Bronchial smooth muscle cell (primary cell): ENCODE measurements around the gene KRT79. TPM values are rescaled to one million over a fixed set of nuclear protein-coding genes. Genes with fewer than 3 reads are reported as not detected.

ENCODE experiments used
- total RNA-seq: library from RNA; depleted of rRNA; stranded (reverse); fragments of >200 nt; gene quantifications from 2 replicates; pipeline ENCODE4 v1.2.1, GENCODE V29; 2014

The KRT79 gene
- not detected in 2 replicates for total RNA-seq

GRCh38 chr12:52833922-52834726, at the start of gene KRT79:
Gene KRT79 (minus strand): TSS chr12:52834311. CDS start chr12:52834260, 51 bp downstream.

GRCh38 chr12:52848661-52849255, 14.6 kb upstream of the KRT79 start, which contains the start of gene KRT78:
Gene KRT78 (minus strand): TSS chr12:52848994. CDS start chr12:52848930, 64 bp downstream.

GRCh38 chr12:52813885-52814709, 20.0 kb downstream of the KRT79 start, which contains the start of gene KRT4:
Gene KRT4 (minus strand): TSS chr12:52814116. CDS start chr12:52814058, 58 bp downstream.

GRCh38 chr12:52795694-52796428, 38.2 kb downstream of the KRT79 start, which contains the start of gene KRT3:
Gene KRT3 (minus strand): TSS chr12:52796117. CDS start chr12:52796042, 75 bp downstream.

GRCh38 chr12:52776913-52777395, 57.2 kb downstream of the KRT79 start, which contains the start of gene KRT76:
Gene KRT76 (minus strand): TSS chr12:52777345. CDS start chr12:52777291, 54 bp downstream.

Other genes with a start within 250 kb of the KRT79 start
- not detected in 2 replicates for gene KRT72, start 232.8 kb downstream of the KRT79 start, total RNA-seq
- gene KRT73, start 215.8 kb downstream of the KRT79 start, total RNA-seq, result not detected in 2 replicates
- gene KRT2, start 182.1 kb downstream of the KRT79 start, total RNA-seq, result not detected in 2 replicates
- gene KRT1, start 153.9 kb downstream of the KRT79 start, total RNA-seq, result not detected in 2 replicates
- gene KRT77, start 130.8 kb downstream of the KRT79 start, total RNA-seq, result not detected in 2 replicates
- gene KRT76, start 57.0 kb downstream of the KRT79 start, total RNA-seq, result not detected in 2 replicates
- gene KRT3, start 38.2 kb downstream of the KRT79 start, total RNA-seq, result not detected in 2 replicates
- 0.34 TPM in 1 of 2 replicates, not detected in the other for gene KRT4, start 20.2 kb downstream of the KRT79 start, total RNA-seq
- not detected in 2 replicates for gene KRT78, start 14.7 kb upstream of the KRT79 start, total RNA-seq
- 0.95 and 1.5 TPM in 2 replicates for gene KRT8, start 70.8 kb upstream of the KRT79 start, total RNA-seq
- gene KRT18, start 114.8 kb upstream of the KRT79 start, total RNA-seq, result 1.0 and 2.2 TPM in 2 replicates
- gene EIF4B, start 172.1 kb upstream of the KRT79 start, total RNA-seq, result 1,255 and 1,854 TPM in 2 replicates
- gene TNS2, start 215.8 kb upstream of the KRT79 start, total RNA-seq, result 48.2 and 58.6 TPM in 2 replicates
- gene SPRYD3, start 245.1 kb upstream of the KRT79 start, total RNA-seq, result 18.3 and 22.1 TPM in 2 replicates